Tibial nerve (tissue), 4 donors: Measurements from ENCODE around the gene OBSCN.

ENCODE experiments used
- EP300 ChIP-seq, 2 donors: sonication (generic); formaldehyde crosslinking; IDR thresholded peaks; one replicate each; pipeline ENCODE4 v1.6.1; 2017; ENCODE audit warnings: antibody characterized with exemption in 2 of 2, mild to moderate bottlenecking in 1 of 2
- TF ChIP-seq, protein P1 (sequence below), 5 experiments: fragments of 200-600 bp in 3 of 5; fragments of 450-650 bp in 2 of 5; sonication (generic) in 3 of 5; IDR thresholded peaks; one replicate each; pipeline ENCODE4 v1.5.1; 2016 to 2019; ENCODE audit warnings: antibody characterized with exemption in 5 of 5, mild to moderate bottlenecking in 3 of 5, moderate library complexity in 2 of 5

DNA sequence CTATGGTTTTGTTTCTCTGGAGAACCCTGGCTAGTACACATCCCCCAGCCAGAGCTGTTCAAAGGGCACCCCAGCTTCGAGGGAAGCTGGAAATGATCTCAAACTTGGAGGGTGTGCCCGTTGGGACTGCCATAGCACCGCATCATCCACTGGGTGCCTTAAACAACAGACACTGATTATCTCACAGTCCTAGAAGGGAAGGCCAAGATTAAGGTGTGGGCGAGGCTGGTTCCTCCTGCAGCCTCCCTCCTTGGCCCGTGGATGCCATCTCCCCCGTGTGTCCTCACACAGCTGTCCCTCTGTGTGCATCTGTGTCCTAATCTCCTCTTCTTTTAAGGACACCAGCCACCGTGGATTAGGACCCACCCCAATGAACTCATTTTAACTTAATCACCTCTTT, 46.5 kb upstream of the OBSCN start:
- no peak for TF ChIP-seq EP300 (IDR thresholded peaks at IDR 0.05)
- TF ChIP-seq, protein P1, sequence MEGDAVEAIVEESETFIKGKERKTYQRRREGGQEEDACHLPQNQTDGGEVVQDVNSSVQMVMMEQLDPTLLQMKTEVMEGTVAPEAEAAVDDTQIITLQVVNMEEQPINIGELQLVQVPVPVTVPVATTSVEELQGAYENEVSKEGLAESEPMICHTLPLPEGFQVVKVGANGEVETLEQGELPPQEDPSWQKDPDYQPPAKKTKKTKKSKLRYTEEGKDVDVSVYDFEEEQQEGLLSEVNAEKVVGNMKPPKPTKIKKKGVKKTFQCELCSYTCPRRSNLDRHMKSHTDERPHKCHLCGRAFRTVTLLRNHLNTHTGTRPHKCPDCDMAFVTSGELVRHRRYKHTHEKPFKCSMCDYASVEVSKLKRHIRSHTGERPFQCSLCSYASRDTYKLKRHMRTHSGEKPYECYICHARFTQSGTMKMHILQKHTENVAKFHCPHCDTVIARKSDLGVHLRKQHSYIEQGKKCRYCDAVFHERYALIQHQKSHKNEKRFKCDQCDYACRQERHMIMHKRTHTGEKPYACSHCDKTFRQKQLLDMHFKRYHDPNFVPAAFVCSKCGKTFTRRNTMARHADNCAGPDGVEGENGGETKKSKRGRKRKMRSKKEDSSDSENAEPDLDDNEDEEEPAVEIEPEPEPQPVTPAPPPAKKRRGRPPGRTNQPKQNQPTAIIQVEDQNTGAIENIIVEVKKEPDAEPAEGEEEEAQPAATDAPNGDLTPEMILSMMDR (IDR thresholded peaks at IDR 0.05), result no peak
